Iris pigment epithelial cell (primary cell): Measurements from ENCODE around the gene PI4K2A.
"Not testable (repeated sequence)": the region's sequence is repeated elsewhere in the genome, so short reads cannot be mapped to it uniquely, and the experiment has no call there.

Source experiments
- DNase-seq: peaks from one replicate; pipeline ENCODE4 v3.0.0-alpha.2; 2011; ENCODE audit warnings: low read depth

Gene PI4K2A

DNA sequence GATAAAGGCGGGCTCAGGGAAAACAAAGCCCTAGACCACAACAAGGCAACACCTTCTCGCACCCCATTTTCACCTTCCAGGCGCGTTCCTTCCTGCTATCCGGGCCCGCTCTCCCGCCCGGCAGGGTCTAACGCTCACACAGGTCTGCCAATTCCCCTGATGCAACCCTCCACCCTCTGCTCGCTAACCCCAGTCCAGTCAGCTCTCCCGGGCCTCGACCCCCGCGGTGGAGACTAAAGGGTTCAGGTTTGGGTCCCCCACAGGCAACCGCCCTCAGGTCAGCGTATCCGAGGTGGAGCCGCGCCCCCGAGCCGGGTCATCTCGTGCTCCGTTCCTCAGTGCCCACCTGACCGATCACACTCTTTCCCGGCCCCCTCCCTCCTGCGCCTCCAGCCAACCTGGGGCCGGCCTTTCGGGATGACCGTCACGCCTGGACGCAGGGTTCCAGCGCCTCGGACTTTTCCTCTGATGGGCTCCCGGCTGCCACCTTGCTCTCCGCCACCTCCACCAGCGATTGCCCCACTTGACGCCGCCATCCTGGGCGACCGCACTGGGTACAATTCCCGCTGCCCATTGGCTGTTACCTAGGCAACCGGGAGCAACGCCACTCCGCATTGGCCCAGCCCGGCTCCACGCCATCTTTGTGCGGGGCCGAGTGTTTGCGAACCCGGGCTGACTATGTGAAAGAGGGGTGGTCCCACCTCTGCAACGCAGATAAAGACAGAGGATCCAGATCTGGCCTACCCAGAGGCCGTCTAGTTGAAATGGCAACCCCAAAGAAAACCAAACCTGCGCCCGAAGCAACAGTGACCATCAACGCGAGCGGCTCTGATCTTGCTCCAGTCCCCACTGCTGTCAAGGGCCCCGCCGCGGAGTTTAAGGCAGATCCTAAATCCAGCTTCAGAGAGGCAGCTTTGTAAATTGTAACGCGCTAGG is 7.3 kb upstream of the PI4K2A start, which contains the start of gene MORN4:
MORN4 (minus strand) TSS at position 552 of the 936 bp plus-strand sequence. CDS start 13,847 bp downstream, outside the sequence.
- peak; percentile 89 for DNase-seq

GRCh38 chr10:97633921-97634320 is 6.5 kb upstream of the PI4K2A start:
- no peak for DNase-seq

GRCh38 chr10:97635577-97635976 is 4.9 kb upstream of the PI4K2A start:
- DNase-seq, result no peak

GRCh38 chr10:97639090-97639489 is 1.4 kb upstream of the PI4K2A start:
- DNase-seq, result not testable (repeated sequence)

- peak; percentile 60 for DNase-seq
Observed at GRCh38 chr10:97640868-97641811, 669 bp downstream of the PI4K2A start.

GRCh38 chr10:97642471-97643159 is 2.1 kb downstream of the PI4K2A start:
- DNase-seq, result not testable (repeated sequence)

GRCh38 chr10:97643441-97643985 is 3.0 kb downstream of the PI4K2A start:
- DNase-seq, result no peak

DNA sequence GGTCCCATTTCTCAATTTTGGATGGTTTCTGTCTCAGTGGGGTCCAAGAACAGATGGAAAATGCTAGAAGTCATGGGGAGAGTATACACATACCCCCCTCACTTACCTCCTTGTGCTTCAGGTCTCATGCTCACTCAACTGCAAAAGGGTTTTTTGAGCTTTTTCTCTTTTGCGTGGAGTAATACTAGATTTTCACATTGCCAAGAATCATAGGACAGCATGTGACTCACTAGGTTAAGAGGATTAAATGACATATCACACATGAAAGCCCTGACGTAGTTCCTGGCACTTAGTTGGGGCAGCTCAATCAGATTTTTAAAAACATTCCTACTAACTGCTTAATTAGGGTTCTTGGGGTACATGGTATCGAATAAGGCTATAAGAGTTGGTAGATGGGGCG is 4.5 kb downstream of the PI4K2A start:
- peak; percentile 16 for DNase-seq

- peak; percentile 78 for DNase-seq
Observed at GRCh38 chr10:97647556-97647955, 7.1 kb downstream of the PI4K2A start.

DNA sequence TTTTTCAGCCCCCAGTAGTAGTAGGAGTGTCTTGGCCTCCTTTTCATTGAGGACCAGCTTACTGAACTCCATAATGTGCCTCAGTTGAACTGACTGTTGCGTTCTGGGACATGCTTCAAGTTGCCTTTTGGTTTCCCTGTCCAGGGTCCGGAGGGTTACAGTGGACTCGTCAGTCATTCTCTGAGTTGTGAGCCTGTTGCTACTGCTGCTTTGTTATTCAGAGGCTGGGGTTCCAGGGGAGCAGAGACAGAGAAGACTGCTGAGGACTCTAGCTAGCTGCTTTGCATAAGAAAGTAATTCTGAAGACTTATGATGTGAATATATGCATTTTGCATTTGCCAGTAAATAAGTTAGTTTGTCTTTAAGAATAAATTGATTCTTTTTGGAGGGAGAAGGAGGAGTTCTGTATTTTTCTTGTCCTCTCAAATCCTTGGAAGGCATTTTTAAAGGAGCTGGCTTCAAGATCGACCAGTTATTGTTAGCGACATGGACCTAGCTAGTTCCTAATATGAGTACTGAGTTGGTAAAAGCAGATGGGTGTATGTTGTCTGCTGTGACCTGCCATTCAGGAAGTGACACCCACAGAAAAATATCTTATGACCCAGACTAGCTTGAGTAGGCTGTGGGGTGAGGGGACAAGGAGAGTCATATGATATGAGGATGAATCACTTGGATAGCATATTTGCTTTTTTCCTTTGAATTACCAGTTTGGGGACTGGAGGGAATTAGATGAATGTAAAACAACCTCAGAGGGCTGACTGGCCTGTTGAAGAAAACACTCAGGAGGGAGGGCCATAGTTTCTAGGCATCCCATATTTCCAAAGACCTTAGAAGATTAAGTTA is 8.3 kb downstream of the PI4K2A start:
- DNase-seq, result peak; percentile 95

DNA sequence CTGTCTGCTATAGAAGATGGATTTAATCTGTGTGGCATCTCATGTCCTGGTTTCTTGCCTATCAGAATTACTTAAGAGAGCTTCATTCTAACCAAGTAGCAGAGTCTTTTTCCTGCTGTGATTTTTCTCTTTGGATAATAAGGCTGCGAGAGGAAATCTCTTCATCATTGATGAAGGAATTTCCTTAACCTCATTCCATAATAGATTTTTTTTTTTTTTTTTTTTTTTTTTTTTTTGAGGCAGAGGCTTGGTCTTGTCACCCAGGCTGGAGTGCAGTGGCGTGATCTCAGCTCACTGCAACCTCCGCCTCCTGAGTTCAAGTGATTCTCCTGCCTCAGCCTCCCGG is 8.9 kb downstream of the PI4K2A start:
- DNase-seq, result not testable (repeated sequence)

- no peak for DNase-seq
Observed at GRCh38 chr10:97650726-97651125, 10.3 kb downstream of the PI4K2A start.

GRCh38 chr10:97651773-97652172 is 11.3 kb downstream of the PI4K2A start:
- peak; percentile 56 for DNase-seq

GRCh38 chr10:97656777-97657176 is 16.3 kb downstream of the PI4K2A start:
- DNase-seq, result no peak

DNA sequence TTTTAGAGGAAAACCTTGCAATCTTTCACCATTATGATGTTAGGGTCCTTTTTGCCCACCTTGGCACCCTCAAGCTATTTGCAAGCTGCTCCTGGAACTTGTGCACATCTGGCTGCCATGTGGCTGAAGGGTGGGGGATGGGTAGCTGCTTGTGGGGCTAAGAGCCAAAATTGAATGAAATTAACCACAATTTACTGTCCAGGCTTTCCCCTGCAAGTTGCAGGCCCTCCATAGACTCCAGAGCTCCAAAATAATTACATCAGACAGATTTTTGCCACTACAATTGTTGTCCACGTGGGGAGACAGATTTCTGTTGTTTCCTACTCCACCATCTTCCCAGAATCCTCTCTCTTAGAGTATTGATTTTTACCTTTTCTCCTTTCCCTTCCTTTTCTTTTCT is 19.1 kb downstream of the PI4K2A start:
- DNase-seq, result peak; percentile 73

DNA sequence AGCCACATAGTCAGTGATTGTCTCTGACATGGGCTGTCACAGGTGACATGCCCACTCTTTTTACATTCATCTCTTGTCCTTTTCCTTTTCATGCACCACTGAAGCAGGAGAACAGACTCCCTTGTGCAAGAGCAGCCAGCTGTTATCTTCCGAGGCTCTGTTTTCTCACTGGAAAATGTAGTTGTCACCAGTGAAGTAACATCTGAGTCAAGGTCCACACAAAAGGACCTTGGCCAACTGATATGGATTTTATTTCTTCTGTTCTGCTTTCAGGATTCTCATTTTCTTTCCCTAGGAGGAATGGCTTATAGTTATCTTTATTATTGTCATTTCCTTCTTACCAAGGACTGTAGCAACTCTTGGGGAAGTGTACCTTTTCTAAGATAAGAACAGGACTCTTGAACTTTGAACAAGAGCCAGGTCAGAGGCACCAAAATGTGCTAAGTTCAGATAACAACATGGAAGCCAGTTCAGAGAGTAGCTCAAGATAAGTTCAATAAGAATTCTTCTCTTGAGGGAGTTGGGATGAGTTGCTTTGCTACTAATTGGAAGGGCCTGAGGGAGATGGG is 23.9 kb downstream of the PI4K2A start:
- DNase-seq, result no peak

DNA sequence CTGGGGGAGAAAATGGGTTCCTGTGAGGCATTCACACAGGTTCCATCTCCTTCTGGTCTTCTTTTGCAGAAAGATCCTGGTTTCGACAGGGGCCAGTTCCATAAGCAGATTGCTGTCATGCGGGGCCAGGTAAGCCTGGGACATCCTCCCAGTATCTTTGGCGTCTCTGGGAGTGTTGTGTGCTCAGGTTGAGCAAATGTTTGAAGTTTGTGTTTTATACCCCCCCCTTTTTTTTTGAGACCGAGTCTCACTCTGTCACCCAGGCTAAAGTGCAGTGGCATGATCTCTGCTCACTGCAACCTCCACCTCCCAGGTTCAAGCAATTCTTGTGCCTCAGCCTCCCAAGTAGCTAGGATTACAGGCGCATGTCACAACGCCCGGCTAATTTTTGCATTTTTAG is 26.5 kb downstream of the PI4K2A start:
- DNase-seq, result no peak

DNA sequence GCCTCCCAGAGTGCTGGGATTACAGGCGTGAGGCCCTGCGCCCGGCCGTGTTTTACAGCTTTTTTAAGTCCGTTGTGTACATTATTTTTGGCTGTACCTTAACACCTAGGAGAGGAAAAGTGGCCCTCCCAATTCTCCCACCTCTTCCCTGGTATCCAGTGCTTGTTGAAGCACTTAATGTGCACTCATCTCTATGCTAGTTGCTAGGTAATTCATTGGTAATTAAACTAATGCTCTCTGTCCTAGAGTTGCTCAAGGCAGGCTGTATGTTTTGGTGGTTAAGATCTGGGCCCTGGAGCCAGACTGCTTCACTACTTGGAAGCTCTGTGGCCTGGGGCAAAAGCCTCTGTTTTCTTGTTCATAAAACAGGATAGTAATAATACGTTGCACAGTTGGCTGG is 27.0 kb downstream of the PI4K2A start:
- DNase-seq, result no peak

GRCh38 chr10:97669571-97669970 is 29.1 kb downstream of the PI4K2A start:
- DNase-seq, result no peak

DNA sequence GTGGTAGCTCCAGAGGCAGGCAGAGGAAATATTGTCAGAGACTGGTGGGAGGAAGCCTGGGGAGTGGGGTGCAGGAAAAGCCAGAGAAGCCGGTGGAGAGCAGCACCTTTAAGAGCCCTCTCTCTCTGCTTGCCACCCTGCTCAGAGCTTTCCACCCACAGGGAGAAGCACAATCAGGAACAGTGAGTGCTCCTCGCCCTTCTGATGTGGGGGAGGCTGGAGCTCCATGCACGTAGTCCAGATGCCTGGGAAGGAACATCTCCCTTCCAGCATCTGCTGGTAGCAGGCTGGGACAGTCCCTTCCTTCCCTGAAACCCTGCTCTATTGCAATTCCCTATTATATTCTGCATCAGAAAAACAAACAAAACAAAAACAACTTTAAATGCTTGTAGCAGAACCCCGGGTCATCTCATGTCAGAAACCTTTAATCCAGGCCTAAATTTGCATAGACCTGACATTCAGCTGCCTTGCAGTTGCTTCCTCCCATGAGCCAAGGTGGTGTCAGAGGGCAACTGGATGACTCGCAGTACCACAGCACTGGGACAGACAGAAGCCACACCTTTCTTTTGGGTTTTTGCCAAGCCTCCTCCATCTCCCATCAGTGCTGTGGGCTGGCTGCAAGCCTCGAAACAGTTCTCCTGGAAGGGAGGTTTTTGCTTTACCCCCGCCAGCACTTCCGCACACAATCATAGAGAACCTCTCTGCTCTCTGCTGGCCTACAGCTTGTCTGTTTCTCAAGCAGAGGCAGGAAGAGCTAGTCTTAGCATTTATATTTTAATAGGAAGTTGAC is 33.5 kb downstream of the PI4K2A start:
- DNase-seq, result peak; percentile 52
